Right lobe of liver (tissue), 4 donors: ENCODE results near the gene ABLIM2.

Experiments
- CTCF ChIP-seq, 4 donors: fragments of 200-600 bp in 3 of 4; fragments of 450-650 bp in 1 of 4; IDR thresholded peaks; one replicate each; pipeline versions ENCODE4 v1.5.1 to v1.8.0; 2016 to 2022; ENCODE audit warnings: antibody characterized with exemption in 4 of 4, mild to moderate bottlenecking in 2 of 4
- POLR2A ChIP-seq: fragments of 450-650 bp; IDR thresholded peaks from one replicate; pipeline ENCODE4 v1.6.1; 2017; ENCODE audit warnings: antibody characterized with exemption, mild to moderate bottlenecking
- donor health status: DM: no; HTN: no; CAD: no.
- donor health status: DM: no; HTN: no; CAD: no.
- donor health status: DM: no; HTN: yes; CAD: no.

- no peak for TF ChIP-seq POLR2A
- TF ChIP-seq CTCF (IDR thresholded peaks at IDR 0.05): no peak
Measured at GRCh38 chr4:7949759-7950158, 208.9 kb downstream of the ABLIM2 start.
